Vagina (tissue), 2 donors: ENCODE measurements around the gene GPX7.

Experiments
- CTCF ChIP-seq, 3 experiments: fragments of 450-650 bp in 2 of 3; fragments of 200-600 bp in 1 of 3; sonication (generic) in 1 of 3; IDR thresholded peaks; one replicate each; pipeline ENCODE4 v1.5.1; 2017 to 2019; ENCODE audit warnings: antibody characterized with exemption in 3 of 3, mild to moderate bottlenecking in 2 of 3, moderate library complexity in 2 of 3
- POLR2A ChIP-seq, 2 donors: fragments of 450-650 bp; IDR thresholded peaks; one replicate each; pipeline ENCODE4 v1.6.1; 2017; ENCODE audit warnings: antibody characterized with exemption in 2 of 2, mild to moderate bottlenecking in 2 of 2, moderate library complexity in 2 of 2
- POLR2AphosphoS5 ChIP-seq, 2 donors: sonication (generic); formaldehyde crosslinking; IDR thresholded peaks; one replicate each; pipeline ENCODE4 v1.9.0; 2017; ENCODE audit warnings: antibody characterized with exemption in 2 of 2, mild to moderate bottlenecking in 2 of 2, low read depth in 1 of 2; ENCODE audit not compliant: insufficient read depth in 1 of 2

- no peak for TF ChIP-seq CTCF (IDR thresholded peaks at IDR 0.05)
- TF ChIP-seq POLR2A (IDR thresholded peaks at IDR 0.05): no peak
- TF ChIP-seq POLR2AphosphoS5 (IDR thresholded peaks at IDR 0.05; ENCODE audit: insufficient read depth in 1 of 2, low read depth in 1 of 2): no peak
These were observed 13.4 kb downstream of the GPX7 start for GRCh38 chr1:52615489-52616042.
